ENCODE data around the gene MCOLN2.

The MCOLN2 gene

DNA sequence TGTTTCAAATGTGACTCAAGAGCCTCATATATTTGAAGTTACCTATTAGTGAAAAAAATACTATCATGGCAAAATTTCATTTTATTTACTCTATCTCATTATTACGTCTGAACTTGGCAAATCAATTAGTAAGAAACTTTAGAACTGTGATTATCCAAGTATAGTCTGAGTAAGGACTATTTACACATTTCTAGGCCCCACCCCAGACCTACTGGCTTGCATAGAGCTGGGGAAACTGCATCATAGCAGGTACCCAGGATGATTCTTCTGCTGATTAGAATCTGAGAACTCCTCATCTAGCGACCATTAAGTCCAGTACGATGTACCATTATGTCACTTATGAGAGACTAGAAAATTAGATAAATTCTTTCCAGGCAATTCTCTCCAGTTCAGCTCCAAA is 31.2 kb upstream of the MCOLN2 start:
- H3K4me3 ChIP-seq (ENCODE audit: severe bottlenecking), result no peak overlapping the region
- no peak overlapping the region for H3K27ac ChIP-seq (ENCODE audit: poor library complexity, severe bottlenecking)
- TF ChIP-seq, protein P1, sequence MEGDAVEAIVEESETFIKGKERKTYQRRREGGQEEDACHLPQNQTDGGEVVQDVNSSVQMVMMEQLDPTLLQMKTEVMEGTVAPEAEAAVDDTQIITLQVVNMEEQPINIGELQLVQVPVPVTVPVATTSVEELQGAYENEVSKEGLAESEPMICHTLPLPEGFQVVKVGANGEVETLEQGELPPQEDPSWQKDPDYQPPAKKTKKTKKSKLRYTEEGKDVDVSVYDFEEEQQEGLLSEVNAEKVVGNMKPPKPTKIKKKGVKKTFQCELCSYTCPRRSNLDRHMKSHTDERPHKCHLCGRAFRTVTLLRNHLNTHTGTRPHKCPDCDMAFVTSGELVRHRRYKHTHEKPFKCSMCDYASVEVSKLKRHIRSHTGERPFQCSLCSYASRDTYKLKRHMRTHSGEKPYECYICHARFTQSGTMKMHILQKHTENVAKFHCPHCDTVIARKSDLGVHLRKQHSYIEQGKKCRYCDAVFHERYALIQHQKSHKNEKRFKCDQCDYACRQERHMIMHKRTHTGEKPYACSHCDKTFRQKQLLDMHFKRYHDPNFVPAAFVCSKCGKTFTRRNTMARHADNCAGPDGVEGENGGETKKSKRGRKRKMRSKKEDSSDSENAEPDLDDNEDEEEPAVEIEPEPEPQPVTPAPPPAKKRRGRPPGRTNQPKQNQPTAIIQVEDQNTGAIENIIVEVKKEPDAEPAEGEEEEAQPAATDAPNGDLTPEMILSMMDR (IDR thresholded peaks at IDR 0.05; ENCODE audit: poor library complexity, severe bottlenecking), result no peak
- no peak for DNase-seq (ENCODE audit: low spot score)
- no peaks in the 10 kb centered on the region for H3K4me1 ChIP-seq (ENCODE audit: insufficient read depth, poor library complexity, severe bottlenecking)
- H3K27me3 ChIP-seq (ENCODE audit: insufficient read depth, poor library complexity, severe bottlenecking), result no peaks in the 10 kb centered on the region
- ATAC-seq (ENCODE audit: low read depth), result no peak
- peaks cover 20% of the 10 kb centered on the region; the same call in 1 of the 2 replicates for H3K36me3 ChIP-seq (ENCODE audit: low read depth)
- H3K9me3 ChIP-seq (ENCODE audit: severe bottlenecking), result no peaks in the 10 kb centered on the region

DNA sequence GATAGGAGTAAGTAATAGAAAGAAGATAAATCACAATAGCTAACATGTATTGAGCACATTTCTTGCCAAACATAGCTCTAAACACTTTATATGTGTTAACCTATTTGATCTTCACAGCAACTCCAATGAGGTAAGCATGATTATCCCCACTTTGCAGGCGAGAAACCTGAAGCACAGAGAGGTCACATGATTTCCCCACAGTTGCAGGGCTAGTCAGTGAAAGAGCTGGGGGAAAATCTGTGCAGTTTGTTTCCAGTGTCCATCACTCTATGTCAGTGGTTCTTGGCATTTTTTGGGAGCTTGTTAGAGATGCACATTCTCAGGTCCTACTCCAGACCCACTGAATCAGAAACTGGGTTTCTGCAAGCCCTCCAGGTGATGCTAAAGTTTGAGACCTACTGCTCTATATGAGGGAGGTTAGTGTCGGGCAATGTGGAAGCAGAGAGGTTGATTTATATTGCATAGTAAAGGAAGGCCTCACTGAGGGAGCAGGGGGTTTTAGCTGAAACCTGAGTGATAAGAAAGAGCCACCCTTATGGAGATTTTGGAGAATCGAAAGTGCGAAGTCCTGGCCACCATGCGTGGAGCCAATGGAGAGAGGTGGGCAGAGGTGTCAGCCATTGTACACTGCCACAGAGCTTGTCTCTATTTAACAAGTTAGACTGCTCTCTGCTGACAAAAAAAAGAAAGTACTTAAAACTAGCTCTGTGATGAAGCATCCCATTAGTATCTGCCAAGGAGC is 30.5 kb upstream of the MCOLN2 start:
- Histone ChIP-seq H3K9me3 (ENCODE audit: severe bottlenecking) (no peaks in the 10 kb centered on the region), H3K4me3 (ENCODE audit: severe bottlenecking) (no peak overlapping the region), H3K4me1 (ENCODE audit: insufficient read depth, poor library complexity, severe bottlenecking) (no peaks in the 10 kb centered on the region), H3K27ac (ENCODE audit: poor library complexity, severe bottlenecking) (no peak overlapping the region), H3K27me3 (ENCODE audit: insufficient read depth, poor library complexity, severe bottlenecking) (no peaks in the 10 kb centered on the region), H3K36me3 (ENCODE audit: low read depth) (peaks cover 19% of the 10 kb centered on the region; the same call in 1 of the 2 replicates)
- ATAC-seq (ENCODE audit: low read depth) (no peak), DNase-seq (ENCODE audit: low spot score) (no peak)
- TF ChIP-seq, protein P1 (IDR thresholded peaks at IDR 0.05; ENCODE audit: poor library complexity, severe bottlenecking), result no peak

DNA sequence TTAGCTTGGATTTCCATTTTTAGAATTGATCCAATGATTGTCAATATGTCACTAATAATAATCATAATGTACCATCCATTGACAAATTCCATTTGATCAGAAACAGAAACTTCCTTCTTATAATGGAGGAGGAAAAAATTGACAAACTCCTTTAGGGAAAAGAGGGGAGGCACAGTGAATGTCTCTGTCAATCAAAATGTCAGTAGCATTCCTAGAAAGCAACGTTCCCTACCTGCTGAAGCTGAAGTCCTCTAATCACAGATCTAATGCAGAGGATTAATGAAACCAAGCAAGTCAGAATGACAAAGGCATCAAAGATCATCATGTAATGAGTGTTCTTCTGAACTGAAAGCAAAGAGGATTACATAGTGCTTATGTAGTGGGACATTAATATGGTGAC is 29.0 kb upstream of the MCOLN2 start:
- ATAC-seq (ENCODE audit: low read depth), result no peak
- Histone ChIP-seq H3K4me3 (ENCODE audit: severe bottlenecking) (no peak overlapping the region), H3K27me3 (ENCODE audit: insufficient read depth, poor library complexity, severe bottlenecking) (no peaks in the 10 kb centered on the region), H3K27ac (ENCODE audit: poor library complexity, severe bottlenecking) (no peak overlapping the region), H3K4me1 (ENCODE audit: insufficient read depth, poor library complexity, severe bottlenecking) (no peaks in the 10 kb centered on the region), H3K36me3 (ENCODE audit: low read depth) (peaks cover 15% of the 10 kb centered on the region; the same call in 1 of the 2 replicates), H3K9me3 (ENCODE audit: severe bottlenecking) (no peaks in the 10 kb centered on the region)
- no peak for DNase-seq (ENCODE audit: low spot score)
- TF ChIP-seq, protein P1 (IDR thresholded peaks at IDR 0.05; ENCODE audit: poor library complexity, severe bottlenecking), result no peak

DNA sequence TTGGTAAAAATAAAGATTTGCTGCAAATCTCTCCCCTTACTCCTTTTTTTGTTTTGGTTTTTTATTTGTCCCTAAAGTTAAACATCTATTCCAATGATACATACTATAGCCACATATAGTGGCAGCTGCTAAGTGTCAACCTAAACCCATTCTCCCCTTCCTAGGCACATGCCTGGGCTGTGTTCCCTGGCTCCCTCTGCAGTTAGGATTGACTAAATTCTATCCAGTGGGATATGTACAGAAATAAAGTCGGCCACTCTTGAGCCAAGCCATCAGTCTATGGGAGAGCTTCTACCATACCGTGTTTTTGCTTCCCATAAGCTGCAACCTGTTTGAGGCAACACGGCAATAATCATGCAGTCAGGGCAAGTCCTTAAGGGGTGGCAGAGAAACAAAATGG is 27.8 kb upstream of the MCOLN2 start:
- Histone ChIP-seq H3K4me1 (ENCODE audit: insufficient read depth, poor library complexity, severe bottlenecking) (no peaks in the 10 kb centered on the region), H3K36me3 (ENCODE audit: low read depth) (peaks cover 10% of the 10 kb centered on the region; the same call in 1 of the 2 replicates), H3K4me3 (ENCODE audit: severe bottlenecking) (no peak overlapping the region), H3K9me3 (ENCODE audit: severe bottlenecking) (no peaks in the 10 kb centered on the region), H3K27ac (ENCODE audit: poor library complexity, severe bottlenecking) (no peak overlapping the region), H3K27me3 (ENCODE audit: insufficient read depth, poor library complexity, severe bottlenecking) (no peaks in the 10 kb centered on the region)
- no peak for ATAC-seq (ENCODE audit: low read depth)
- no peak for DNase-seq (ENCODE audit: low spot score)
- TF ChIP-seq, protein P1 (IDR thresholded peaks at IDR 0.05; ENCODE audit: poor library complexity, severe bottlenecking), result no peak

DNA sequence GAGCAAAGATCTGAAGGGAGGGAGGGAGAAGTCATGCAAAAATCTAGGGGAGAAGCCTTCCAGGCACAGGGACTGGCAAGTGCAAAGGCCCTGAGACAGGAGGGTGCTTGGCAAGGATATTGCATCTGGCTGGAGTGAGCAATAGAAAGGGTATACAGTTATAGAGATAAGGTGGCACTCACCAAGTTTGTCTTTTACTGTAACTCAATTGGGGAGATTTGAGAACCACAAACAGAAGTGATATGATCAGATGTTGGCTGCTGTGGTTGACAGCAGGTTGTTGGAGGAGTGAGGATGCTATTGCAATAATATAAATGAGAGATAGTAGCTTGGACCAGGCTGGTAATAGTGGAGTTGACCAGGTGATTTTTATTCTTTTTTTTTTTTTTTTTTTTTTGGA is 25.8 kb upstream of the MCOLN2 start:
- DNase-seq (ENCODE audit: low spot score) (no peak), ATAC-seq (ENCODE audit: low read depth) (no peak)
- TF ChIP-seq, protein P1 (IDR thresholded peaks at IDR 0.05; ENCODE audit: poor library complexity, severe bottlenecking), result no peak
- Histone ChIP-seq H3K4me3 (ENCODE audit: severe bottlenecking) (no peak overlapping the region), H3K36me3 (ENCODE audit: low read depth) (0 out of 2 replicates have a peak, but pooled peaks cover 2% of the 10 kb centered on the region), H3K4me1 (ENCODE audit: insufficient read depth, poor library complexity, severe bottlenecking) (no peaks in the 10 kb centered on the region), H3K9me3 (ENCODE audit: severe bottlenecking) (no peaks in the 10 kb centered on the region), H3K27me3 (ENCODE audit: insufficient read depth, poor library complexity, severe bottlenecking) (no peaks in the 10 kb centered on the region), H3K27ac (ENCODE audit: poor library complexity, severe bottlenecking) (no peak overlapping the region)

All from RWPE2 (cell line).